Measurements from ENCODE around the gene DCAF10. TPM values are rescaled to one million over a fixed set of nuclear protein-coding genes. Genes with fewer than 3 reads are reported as not detected.

Gene DCAF10
- total and polyA plus RNA-seq, 2 of the 8 experiments (the other 6 are each of a cell fraction or from before 2014, with no cell fraction given): 7.1 to 15.0 TPM

GRCh38 chr9:37796232-37796631 lies 4.4 kb upstream of the DCAF10 start (continued):
- TF ChIP-seq E2F6 (IDR thresholded peaks at IDR 0.05) (no peak), KDM5A (IDR thresholded peaks at IDR 0.05; ENCODE audit: low read length) (no peak)

Measured in H1 (cell line).